MCF 10A (cell line): ENCODE measurements around the gene LENEP. TPM values are rescaled to one million over a fixed set of nuclear protein-coding genes. Genes with fewer than 3 reads are reported as not detected.

ENCODE experiments used
- BruUV-seq: library from RNA; stranded (reverse); fragments of 400-500 nt; replicated peaks from 2 replicates; lab custom pipeline; 2021; lab: Mats Ljungman, UMichigan
- CTCF ChIA-PET: fragments of 300-600 bp; sonication (Branson Sonifier 250); formaldehyde crosslinking; extraction: SDS; loops from one replicate; lab custom pipeline; 2021; ENCODE audit warnings: antibody characterized with exemption, inconsistent platforms; lab: Yijun Ruan, JAX
- POLR2A ChIA-PET: fragments of 300-600, 350-650 bp; sonication (Branson Sonifier 250); formaldehyde crosslinking; extraction: SDS; loops from one replicate; lab custom pipeline; 2020; ENCODE audit warnings: antibody characterized with exemption, inconsistent platforms; lab: Yijun Ruan, JAX
- DNase-seq: peaks from one replicate; pipeline ENCODE4 v3.0.0-alpha.2; 2018; ENCODE audit not compliant: unreplicated experiment
- H3K27ac Mint-ChIP-seq: one replicate; pipeline ENCODE4 v1.8.0; 2022; ENCODE audit warnings: mild to moderate bottlenecking, low read depth, mixed read lengths; ENCODE audit not compliant: unreplicated experiment
- H3K27me3 Mint-ChIP-seq: one replicate; pipeline ENCODE4 v1.8.0; 2022; ENCODE audit warnings: mixed read lengths; ENCODE audit not compliant: insufficient read depth, unreplicated experiment
- H3K36me3 Mint-ChIP-seq: one replicate; pipeline ENCODE4 v1.8.0; 2022; ENCODE audit warnings: mild to moderate bottlenecking, moderate library complexity, mixed read lengths; ENCODE audit not compliant: insufficient read depth, unreplicated experiment
- H3K4me1 Mint-ChIP-seq: one replicate; pipeline ENCODE4 v1.8.0; 2022; ENCODE audit warnings: mixed read lengths; ENCODE audit not compliant: insufficient read depth, unreplicated experiment
- H3K4me3 Mint-ChIP-seq: one replicate; pipeline ENCODE4 v1.8.0; 2022; ENCODE audit warnings: mild to moderate bottlenecking, moderate library complexity, mixed read lengths; ENCODE audit not compliant: unreplicated experiment
- H3K9me3 Mint-ChIP-seq: one replicate; pipeline ENCODE4 v1.8.0; 2022; ENCODE audit warnings: mixed read lengths; ENCODE audit not compliant: unreplicated experiment
- intact Hi-C: fragments of 100-400 bp; cut with micrococcal nuclease; formaldehyde crosslinking; loops from 2 replicates; pipeline ENCODE4 v1.14.1; 2022
- total RNA-seq: library from RNA; stranded (reverse); gene quantifications from 2 replicates; pipeline ENCODE4 v1.2.3, GENCODE V29; 2022
- TF ChIP-seq, protein P1 (sequence below): fragments of 200-600 bp; IDR thresholded peaks from one replicate; pipeline ENCODE4 v1.8.0; 2022; ENCODE audit warnings: antibody characterized with exemption, mild to moderate bottlenecking; ENCODE audit not compliant: unreplicated experiment

LENEP gene
- total RNA-seq, 1 experiment from 2014 or later, result not detected

DNA sequence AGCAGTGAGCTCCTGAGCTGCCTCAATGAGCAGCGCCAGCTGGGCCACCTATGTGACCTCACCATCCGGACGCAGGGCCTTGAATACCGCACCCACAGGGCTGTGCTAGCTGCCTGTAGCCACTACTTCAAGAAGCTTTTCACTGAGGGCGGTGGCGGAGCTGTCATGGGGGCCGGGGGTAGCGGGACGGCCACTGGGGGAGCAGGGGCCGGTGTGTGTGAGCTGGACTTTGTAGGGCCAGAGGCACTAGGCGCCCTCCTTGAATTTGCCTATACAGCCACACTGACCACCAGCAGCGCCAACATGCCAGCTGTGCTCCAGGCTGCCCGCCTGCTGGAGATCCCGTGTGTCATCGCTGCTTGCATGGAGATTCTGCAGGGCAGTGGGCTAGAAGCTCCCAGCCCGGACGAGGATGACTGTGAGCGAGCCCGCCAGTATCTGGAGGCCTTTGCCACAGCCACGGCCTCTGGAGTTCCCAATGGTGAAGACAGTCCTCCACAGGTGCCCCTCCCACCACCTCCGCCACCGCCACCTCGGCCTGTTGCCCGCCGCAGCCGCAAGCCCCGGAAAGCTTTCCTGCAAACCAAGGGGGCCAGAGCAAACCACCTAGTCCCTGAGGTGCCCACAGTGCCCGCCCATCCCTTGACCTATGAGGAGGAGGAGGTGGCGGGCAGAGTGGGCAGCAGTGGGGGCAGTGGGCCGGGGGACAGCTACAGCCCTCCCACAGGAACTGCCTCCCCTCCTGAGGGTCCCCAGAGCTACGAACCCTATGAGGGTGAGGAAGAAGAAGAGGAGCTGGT is 21.5 kb downstream of the LENEP start:
- CTCF ChIA-PET, result interaction anchor here (0.6 to 14.4 kb wide), 9 partner anchors 9 to 115 kb away, joined by 3 to 390 read pairs (median 7); partner anchors contain the start of genes ADAM15 and PYGO2

DNA sequence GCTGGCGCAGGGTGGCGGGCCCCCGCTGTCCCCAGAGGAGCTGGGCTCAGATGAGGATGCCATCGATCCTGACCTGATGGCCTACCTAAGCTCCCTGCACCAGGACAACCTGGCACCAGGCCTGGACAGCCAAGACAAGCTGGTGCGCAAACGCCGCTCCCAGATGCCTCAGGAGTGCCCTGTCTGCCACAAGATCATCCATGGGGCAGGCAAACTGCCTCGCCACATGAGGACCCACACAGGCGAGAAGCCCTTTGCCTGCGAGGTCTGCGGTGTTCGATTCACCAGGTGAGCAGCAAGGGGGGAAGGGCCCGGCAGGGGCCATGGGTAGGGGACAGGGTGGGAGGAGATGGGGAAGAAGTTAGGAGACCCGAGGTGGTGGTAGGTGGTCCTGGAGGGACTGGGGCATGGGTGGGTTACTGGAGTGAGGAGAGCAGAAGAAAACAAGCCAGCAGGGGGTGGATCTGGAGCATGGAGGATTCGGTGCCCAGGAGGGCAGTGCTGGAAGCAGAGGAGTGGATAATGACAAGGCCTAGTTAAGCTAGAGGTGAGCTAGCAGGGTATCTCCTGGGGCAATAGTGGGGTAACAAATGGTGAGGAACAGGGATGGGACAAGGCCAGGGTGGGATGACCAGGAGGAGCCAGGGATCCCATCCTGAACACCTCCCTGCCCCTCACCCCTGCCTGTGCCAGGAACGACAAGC is 22.3 kb downstream of the LENEP start:
- H3K27me3 Mint-ChIP-seq, result no peaks in the 10 kb centered on the region
- peak overlapping the region; percentile 80 for H3K27ac Mint-ChIP-seq
- intact Hi-C loops, result loop anchor here (2.0 kb wide), 1 partner anchor 23 kb away; no protein-coding TSS in a partner anchor
- ChIA-PET POLR2A (interaction anchor here (0.6 to 14.0 kb wide), 14 partner anchors 7 to 209 kb away, joined by 3 to 312 read pairs (median 12); partner anchors contain the start of genes ADAM15, CKS1B, DCST1 and DCST2), CTCF (interaction anchor here (0.5 to 14.4 kb wide), 14 partner anchors 8 to 152 kb away, joined by 3 to 390 read pairs (median 5); partner anchors contain the start of genes ADAM15, PMVK, PYGO2 and SHC1)
- H3K4me3 Mint-ChIP-seq, result no peak overlapping the region
- H3K9me3 Mint-ChIP-seq, result no peaks in the 10 kb centered on the region
- no peak for DNase-seq
- H3K4me1 Mint-ChIP-seq, result peaks cover 75% of the 10 kb centered on the region
- peaks cover 88% of the 10 kb centered on the region for H3K36me3 Mint-ChIP-seq
- TF ChIP-seq, protein P1, sequence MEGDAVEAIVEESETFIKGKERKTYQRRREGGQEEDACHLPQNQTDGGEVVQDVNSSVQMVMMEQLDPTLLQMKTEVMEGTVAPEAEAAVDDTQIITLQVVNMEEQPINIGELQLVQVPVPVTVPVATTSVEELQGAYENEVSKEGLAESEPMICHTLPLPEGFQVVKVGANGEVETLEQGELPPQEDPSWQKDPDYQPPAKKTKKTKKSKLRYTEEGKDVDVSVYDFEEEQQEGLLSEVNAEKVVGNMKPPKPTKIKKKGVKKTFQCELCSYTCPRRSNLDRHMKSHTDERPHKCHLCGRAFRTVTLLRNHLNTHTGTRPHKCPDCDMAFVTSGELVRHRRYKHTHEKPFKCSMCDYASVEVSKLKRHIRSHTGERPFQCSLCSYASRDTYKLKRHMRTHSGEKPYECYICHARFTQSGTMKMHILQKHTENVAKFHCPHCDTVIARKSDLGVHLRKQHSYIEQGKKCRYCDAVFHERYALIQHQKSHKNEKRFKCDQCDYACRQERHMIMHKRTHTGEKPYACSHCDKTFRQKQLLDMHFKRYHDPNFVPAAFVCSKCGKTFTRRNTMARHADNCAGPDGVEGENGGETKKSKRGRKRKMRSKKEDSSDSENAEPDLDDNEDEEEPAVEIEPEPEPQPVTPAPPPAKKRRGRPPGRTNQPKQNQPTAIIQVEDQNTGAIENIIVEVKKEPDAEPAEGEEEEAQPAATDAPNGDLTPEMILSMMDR, result no peak
- no TSS peak for BruUV-seq

More for the DNA sequence above, 21.5 kb downstream of the LENEP start:
- no TSS peak for BruUV-seq
- H3K27me3 Mint-ChIP-seq, result no peaks in the 10 kb centered on the region
- intact Hi-C loops, result no loop called here
- POLR2A ChIA-PET, result interaction anchor here (0.6 to 14.0 kb wide), 9 partner anchors 8 to 209 kb away, joined by 3 to 312 read pairs (median 27); partner anchors contain the start of genes CKS1B, DCST1, DCST2 and FLAD1
- peaks cover 88% of the 10 kb centered on the region for H3K36me3 Mint-ChIP-seq
- H3K4me3 Mint-ChIP-seq, result no peak overlapping the region
- no peak for DNase-seq
- H3K4me1 Mint-ChIP-seq, result peaks cover 71% of the 10 kb centered on the region
- TF ChIP-seq, protein P1, result no peak
- H3K27ac Mint-ChIP-seq, result peak overlapping the region; percentile 80
- no peaks in the 10 kb centered on the region for H3K9me3 Mint-ChIP-seq

DNA sequence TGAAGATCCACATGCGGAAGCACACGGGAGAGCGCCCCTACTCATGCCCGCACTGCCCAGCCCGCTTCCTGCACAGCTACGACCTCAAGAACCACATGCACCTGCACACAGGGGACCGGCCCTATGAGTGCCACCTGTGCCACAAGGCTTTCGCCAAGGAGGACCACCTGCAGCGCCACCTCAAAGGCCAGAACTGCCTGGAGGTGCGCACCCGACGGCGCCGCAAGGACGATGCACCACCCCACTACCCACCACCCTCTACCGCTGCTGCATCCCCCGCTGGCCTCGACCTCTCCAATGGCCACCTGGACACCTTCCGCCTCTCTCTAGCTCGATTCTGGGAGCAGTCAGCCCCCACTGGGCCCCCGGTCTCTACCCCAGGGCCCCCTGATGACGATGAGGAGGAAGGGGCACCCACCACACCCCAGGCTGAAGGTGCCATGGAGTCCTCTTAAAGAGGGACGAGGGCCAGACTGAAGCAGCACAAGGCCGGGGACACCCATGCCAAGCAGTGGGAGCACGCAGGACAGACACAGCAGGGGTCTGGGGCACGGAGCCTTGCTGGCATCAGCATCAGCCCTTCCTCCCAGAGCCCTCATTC is 22.9 kb downstream of the LENEP start:
- ChIA-PET POLR2A (interaction anchor here (0.6 to 14.0 kb wide), 21 partner anchors 12 to 915 kb away, joined by 3 to 312 read pairs (median 11); partner anchors contain the start of genes ADAM15, CKS1B, DCST1 and DCST2), CTCF (interaction anchor here (0.7 to 14.4 kb wide), 17 partner anchors 9 to 156 kb away, joined by 3 to 390 read pairs (median 7); partner anchors contain the start of genes ADAM15, KRTCAP2, PMVK and PYGO2)
- no peak for DNase-seq
- intact Hi-C loops, result loop anchor here (2.0 kb wide), 1 partner anchor 22 kb away; no protein-coding TSS in a partner anchor
- Mint-ChIP-seq H3K4me1 (peaks cover 77% of the 10 kb centered on the region), H3K27ac (peak overlapping the region; percentile 80), H3K4me3 (peak overlapping the region; percentile 62), H3K9me3 (no peaks in the 10 kb centered on the region), H3K27me3 (no peaks in the 10 kb centered on the region), H3K36me3 (peaks cover 88% of the 10 kb centered on the region)
- TF ChIP-seq, protein P1, result no peak
- no TSS peak for BruUV-seq
